T-helper 1 cell (primary cell): ENCODE measurements around the gene WIPF1.

Source experiments
- DNase-seq, 5 donors: peaks; one replicate each; pipeline ENCODE4 v3.0.0-alpha.2; 2012 to 2020
- total RNA-seq, 4 donors: gene quantifications; one replicate each; lab custom pipeline; 2026; lab: John Stamatoyannopoulos, UW

The WIPF1 gene, protein sequence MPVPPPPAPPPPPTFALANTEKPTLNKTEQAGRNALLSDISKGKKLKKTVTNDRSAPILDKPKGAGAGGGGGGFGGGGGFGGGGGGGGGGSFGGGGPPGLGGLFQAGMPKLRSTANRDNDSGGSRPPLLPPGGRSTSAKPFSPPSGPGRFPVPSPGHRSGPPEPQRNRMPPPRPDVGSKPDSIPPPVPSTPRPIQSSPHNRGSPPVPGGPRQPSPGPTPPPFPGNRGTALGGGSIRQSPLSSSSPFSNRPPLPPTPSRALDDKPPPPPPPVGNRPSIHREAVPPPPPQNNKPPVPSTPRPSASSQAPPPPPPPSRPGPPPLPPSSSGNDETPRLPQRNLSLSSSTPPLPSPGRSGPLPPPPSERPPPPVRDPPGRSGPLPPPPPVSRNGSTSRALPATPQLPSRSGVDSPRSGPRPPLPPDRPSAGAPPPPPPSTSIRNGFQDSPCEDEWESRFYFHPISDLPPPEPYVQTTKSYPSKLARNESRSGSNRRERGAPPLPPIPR
- total RNA-seq, result 320 to 398 (median 377) reads per million in 4 donors

- DNase-seq, result peak in 4 of 5 donors; percentile 39 to 91 (median 58)
These were observed at the start of gene WIPF1 for GRCh38 chr2:174597345-174598047. Gene WIPF1, minus strand, starts transcription at chr2:174597804. Its CDS starts 12,231 bp downstream, at chr2:174585573.

DNA sequence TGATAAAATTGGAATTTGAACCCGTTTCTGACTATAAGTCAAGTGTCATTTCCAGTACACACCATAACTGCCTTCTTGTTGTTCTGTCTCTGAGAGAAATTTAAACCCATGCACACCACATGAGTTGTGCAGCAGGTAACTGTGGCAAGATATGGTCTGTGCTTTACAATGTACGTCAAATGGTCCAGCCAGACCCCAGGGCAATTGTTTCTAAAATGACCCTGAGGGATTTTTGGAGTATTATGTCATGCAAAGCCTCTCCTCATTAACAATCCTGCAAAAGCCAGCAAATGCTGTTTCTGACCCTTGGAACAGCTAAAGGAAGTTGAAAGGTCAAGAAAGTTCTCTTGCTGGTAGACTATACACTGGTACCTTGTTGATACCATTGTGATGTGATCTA lies 47.7 kb upstream of the WIPF1 start:
- DNase-seq, result no peak

DNA sequence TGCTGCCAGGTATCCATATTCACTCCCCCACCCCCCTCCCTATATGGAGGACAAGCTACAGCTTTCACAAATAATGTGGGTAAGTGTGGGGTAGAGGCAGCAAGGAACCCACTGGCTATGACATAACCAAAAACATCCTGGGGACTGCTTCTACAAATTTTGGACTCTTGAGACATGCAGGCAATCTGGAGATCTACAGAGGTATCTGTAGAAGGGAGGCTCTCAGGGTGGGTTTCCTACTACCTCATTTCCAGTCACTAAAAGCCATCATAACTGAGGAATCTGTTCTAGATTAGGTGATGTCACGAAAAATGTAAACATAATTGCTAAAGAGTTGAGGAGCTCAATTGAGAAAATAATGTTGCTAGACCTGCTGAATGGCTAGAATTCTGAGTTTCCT lies 46.8 kb upstream of the WIPF1 start:
- no peak for DNase-seq

DNA sequence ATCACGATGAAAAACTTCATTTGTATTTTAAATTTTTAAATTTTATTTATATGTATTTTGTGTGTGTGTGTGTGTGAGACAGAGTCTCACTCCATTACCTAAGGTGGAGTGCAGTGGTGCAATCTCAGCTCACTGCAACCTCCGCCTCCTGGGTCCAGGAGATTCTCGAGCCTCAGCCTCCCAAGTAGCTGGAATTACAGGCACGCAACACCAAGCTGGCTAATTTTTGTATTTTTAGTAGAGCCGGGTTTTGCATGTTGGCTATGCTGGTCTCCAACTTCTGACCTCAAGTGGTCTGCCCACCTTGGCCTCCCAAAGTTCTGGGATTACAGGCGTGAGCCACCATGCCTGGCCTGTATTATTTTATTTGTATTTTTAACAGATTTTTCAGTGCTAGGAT lies 45.8 kb upstream of the WIPF1 start:
- DNase-seq, result no peak

GRCh38 chr2:174641168-174641567 lies 43.6 kb upstream of the WIPF1 start:
- DNase-seq, result no peak

DNA sequence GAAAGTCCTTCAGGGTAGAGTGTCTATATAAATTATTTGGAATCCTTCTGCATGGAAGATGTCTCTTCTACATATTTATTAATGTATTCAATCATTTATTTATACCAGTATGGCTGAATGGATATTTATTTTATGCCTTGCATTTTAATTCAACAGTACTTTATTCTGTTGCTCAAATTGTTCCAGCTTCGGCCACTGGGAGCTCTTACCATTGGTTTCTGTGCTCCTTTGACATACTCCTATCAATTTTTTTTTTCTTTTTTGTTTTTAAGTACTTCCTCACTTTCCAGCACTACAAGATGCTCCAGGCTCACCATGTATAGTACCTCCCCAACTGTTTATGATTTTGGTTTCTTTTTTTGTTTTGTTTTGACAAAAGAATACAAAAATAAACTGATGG lies 39.4 kb upstream of the WIPF1 start:
- no peak for DNase-seq

- DNase-seq, result peak in 1 of 5 donors; percentile 47
These were observed 38.3 kb upstream of the WIPF1 start for GRCh38 chr2:174635776-174636404.

- no peak for DNase-seq
These were observed 37.5 kb upstream of the WIPF1 start for GRCh38 chr2:174635015-174635593.

DNA sequence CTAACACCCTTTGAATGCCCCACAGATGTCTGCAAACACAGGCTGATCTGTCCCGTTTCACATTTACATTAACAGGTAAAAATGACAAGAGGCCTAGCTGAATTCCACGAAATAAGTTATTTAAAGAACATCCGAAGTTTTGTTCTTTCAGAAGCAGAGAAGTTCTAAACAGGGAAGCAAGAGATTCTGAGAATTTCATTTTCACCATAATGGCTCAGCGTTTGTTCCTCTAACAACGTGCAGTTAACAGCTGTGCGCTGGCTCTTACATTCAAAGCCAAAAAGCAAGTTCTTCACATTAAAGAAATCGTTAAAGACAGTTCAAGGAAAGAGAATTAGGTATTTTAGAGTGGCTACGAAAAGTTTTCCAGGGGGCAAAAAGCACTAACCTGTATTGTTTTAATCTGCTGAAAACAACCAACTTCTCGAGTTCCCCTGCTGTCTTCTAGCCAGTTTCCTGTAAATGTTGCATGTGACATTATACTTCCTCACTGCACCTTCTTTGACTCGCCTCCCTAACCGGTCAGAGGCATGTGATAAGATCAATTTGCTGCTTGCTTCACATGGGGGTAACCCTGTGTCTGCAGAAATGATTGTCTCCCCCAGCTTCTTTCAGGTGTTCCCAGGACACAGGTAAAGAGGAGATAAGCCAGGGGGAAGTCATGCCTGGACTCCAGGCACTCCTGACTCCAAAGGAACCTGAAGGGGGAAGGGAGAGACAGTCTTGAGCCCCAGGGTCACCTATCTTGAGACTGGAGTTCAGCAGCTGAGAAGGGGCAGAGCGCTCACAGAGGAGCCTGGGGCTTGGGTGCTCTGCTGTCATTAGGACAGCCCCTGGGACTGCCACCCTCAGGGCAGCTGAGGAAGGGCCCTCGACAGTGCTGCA lies 36.8 kb upstream of the WIPF1 start:
- peak; percentile 10 to 88 (median 26) for DNase-seq

DNA sequence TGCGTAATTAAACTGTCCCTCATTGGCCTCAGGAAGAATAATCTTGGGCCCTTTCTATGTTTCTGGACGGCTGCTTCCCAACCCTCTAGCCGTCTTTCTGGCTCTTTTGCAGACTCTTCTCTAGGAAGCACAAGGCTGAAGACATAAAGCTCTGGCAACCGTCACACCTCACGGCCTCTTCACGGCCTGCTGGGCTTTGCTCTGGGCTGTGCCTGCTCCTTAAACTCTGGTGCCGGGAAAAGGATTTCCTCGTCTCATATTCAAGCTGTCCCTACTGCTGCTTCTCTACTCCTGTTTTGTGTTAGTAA lies 36.0 kb upstream of the WIPF1 start:
- DNase-seq, result no peak

GRCh38 chr2:174632841-174633622 lies 35.4 kb upstream of the WIPF1 start:
- peak in 1 of 5 donors; percentile 48 for DNase-seq

DNA sequence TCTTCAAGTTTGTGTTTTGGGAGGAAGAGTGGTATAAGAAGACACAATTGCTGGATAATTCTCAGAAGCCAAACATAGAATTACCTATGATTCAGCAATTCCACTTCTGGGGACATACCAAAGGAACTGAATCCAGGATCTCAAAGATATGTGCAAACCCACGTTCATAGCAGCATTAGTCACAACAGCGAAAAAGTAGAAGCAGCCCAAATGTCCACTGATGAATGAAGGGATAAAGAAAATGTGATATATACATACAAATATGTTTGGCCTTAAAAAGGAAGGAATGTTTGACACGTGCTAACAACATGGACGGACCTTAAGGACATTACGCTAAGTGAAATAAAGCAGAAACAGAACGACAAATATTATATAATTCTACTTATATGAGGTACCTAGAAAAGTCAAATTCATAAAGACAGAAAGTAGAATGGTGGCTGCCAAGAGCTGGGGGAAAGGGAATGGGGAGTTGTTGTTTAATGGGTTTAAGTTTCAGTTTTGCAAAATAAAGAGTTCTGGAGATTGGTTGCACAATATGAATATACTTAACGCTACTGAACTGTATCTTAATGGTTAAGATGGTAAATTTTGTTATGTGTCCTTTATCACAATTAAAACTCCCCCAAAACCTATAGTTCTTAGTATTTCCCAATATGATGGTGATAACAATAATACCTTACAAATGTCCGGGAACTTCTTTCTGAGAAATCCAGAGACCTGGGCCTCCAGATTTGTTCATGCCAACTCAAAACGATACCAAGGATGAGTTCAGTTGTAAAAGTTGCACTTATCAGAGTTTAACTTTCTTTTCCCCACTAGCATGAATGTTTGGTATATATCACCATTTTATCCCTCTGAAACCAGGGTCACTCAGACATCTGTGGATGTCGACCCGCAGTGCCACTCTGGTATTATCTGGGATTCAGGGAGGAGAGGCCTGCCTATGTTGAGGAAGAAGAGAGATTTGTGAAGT lies 33.7 kb upstream of the WIPF1 start:
- peak in 1 of 5 donors; percentile 71 for DNase-seq

GRCh38 chr2:174630107-174630506 lies 32.5 kb upstream of the WIPF1 start:
- DNase-seq, result no peak

DNA sequence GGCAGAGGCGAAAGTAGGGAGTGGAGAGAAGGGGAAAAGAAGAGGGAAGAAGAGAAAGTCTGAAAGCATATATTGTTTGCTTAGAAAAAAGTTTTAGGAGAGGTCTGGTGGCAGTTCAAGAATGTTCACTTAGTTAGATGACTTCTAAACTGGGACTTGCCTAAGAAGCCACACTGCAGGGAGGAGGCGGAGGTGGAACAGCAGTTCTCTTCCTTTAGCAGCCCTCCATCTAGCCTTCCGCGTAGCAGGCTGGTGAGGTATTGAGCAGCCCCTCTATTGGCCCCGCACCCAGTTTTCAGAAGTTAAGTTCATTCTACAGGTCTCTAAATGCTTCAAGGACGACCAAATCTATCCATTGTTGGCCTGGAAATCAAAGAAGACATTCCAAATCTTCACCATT lies 31.9 kb upstream of the WIPF1 start:
- no peak for DNase-seq

DNA sequence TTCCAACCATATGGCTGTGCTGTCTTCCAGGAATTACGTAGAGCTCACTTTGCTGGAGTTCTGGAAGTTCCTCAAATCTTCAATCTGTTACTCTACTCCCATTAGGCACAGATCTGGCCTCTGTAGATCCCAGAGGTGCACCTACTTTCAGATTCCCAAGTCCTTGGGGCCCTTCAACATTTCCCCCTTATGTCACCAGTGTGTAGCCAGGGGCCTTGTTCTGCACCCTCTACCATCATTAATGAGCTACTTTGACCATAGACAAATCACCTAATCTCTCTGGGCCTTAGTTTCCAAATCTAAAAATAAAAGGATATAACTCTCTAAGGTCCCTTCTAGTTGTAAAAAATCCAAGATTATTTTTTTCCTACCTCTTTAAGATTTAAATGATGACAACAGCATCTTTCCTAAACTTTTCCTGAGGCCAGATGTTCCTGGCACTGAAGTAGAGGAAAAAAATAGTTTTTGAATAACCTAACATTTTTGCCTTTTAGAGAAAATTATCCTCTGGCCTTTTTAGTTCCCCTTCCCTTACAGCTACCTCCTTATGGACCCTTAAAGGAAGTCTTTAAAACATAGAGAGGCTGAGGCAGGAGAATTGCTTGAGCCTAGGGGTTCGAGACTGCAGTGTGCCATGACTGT lies 31.0 kb upstream of the WIPF1 start:
- no peak for DNase-seq

GRCh38 chr2:174627216-174627615 lies 29.6 kb upstream of the WIPF1 start:
- DNase-seq, result no peak

GRCh38 chr2:174624895-174625430 lies 27.4 kb upstream of the WIPF1 start:
- no peak for DNase-seq

GRCh38 chr2:174623690-174624089 lies 26.1 kb upstream of the WIPF1 start:
- DNase-seq, result no peak

- no peak for DNase-seq
These were observed 25.6 kb upstream of the WIPF1 start for GRCh38 chr2:174623106-174623637.
